IMR-90 (cell line): ENCODE measurements around the gene ZNF280C. TPM values are rescaled to one million over a fixed set of nuclear protein-coding genes. Genes with fewer than 3 reads are reported as not detected.

Experiments used
- ATAC-seq: fragments of 200-7000 bp; cut with Tn5 transposase; 2 replicates; pipeline ENCODE4 v1.9.1; 2020; ENCODE audit warnings: low read depth, mild to moderate bottlenecking, moderate library complexity
- BruUV-seq: library from RNA; stranded (reverse); fragments of 400-500 nt; replicated peaks from 2 replicates; lab custom pipeline; 2021; lab: Mats Ljungman, UMichigan
- CTCF ChIA-PET: fragments of 300-600 bp; formaldehyde crosslinking; extraction: SDS; loops from one replicate; lab custom pipeline; 2021; ENCODE audit warnings: antibody characterized with exemption; lab: Yijun Ruan, JAX
- POLR2A ChIA-PET: fragments of 300-600 bp; sonication (Branson Sonifier 250); formaldehyde crosslinking; loops from one replicate; lab custom pipeline; 2022; ENCODE audit warnings: antibody characterized with exemption; ENCODE audit not compliant: unreplicated experiment; lab: Charles Lee
- DNase-seq: peaks from one replicate; pipeline ENCODE4 v3.0.0; 2013
- H2AFZ ChIP-seq: replicated peaks from 2 replicates; pipeline ENCODE3; 2013; ENCODE audit warnings: low read length, mild to moderate bottlenecking; ENCODE audit not compliant: poor library complexity
- H2AK5ac ChIP-seq: 2 replicates; pipeline ENCODE4 v1.6.1; 2013; ENCODE audit warnings: low read depth, low read length, inconsistent platforms
- H2AK9ac ChIP-seq: replicated peaks from 2 replicates; pipeline ENCODE3; 2013; ENCODE audit warnings: mild to moderate bottlenecking, low read depth, low read length, moderate library complexity; ENCODE audit not compliant: poor library complexity
- H2BK120ac ChIP-seq: 2 replicates; pipeline ENCODE4 v1.6.1; 2013; ENCODE audit warnings: low read depth, low read length, inconsistent platforms
- H2BK15ac ChIP-seq: 3 replicates; pipeline ENCODE4 v1.6.1; 2013; ENCODE audit warnings: low read depth, low read length, inconsistent platforms
- H2BK20ac ChIP-seq: 2 replicates; pipeline ENCODE4 v1.6.1; 2013; ENCODE audit warnings: low read depth, mild to moderate bottlenecking, inconsistent platforms, low read length, moderate library complexity
- H2BK5ac ChIP-seq: 2 replicates; pipeline ENCODE4 v1.6.1; 2013; ENCODE audit warnings: mild to moderate bottlenecking, low read depth, low read length, inconsistent platforms; ENCODE audit not compliant: poor library complexity, severe bottlenecking
- H3K14ac ChIP-seq: replicated peaks from 2 replicates; pipeline ENCODE4 v1.6.1; 2013; ENCODE audit warnings: low read depth, low read length, inconsistent platforms
- H3K18ac ChIP-seq: 2 replicates; pipeline ENCODE4 v1.6.1; 2013; ENCODE audit warnings: low read depth, low read length, control low read depth
- H3K23ac ChIP-seq: 2 replicates; pipeline ENCODE4 v1.6.1; 2013; ENCODE audit warnings: low read depth, low read length, inconsistent platforms
- H3K27ac ChIP-seq: 2 replicates; pipeline ENCODE4 v1.5.1; 2013; ENCODE audit warnings: mild to moderate bottlenecking, control low read depth, low read length; ENCODE audit not compliant: insufficient read depth
- H3K27me3 ChIP-seq: 2 replicates; pipeline ENCODE4 v1.6.1; 2013; ENCODE audit warnings: low read length; ENCODE audit not compliant: control insufficient read depth, insufficient read depth
- H3K36me3 ChIP-seq: 2 replicates; pipeline ENCODE4 v1.6.1; 2013; ENCODE audit warnings: low read length, mixed read lengths; ENCODE audit not compliant: control insufficient read depth, insufficient read depth
- H3K4ac ChIP-seq: 2 replicates; pipeline ENCODE4 v1.6.1; 2013; ENCODE audit warnings: low read depth, low read length, inconsistent platforms
- H3K4me1 ChIP-seq: 2 replicates; pipeline ENCODE4 v1.6.1; 2013; ENCODE audit warnings: low read length, mixed read lengths; ENCODE audit not compliant: control insufficient read depth, insufficient read depth
- H3K4me2 ChIP-seq: 2 replicates; pipeline ENCODE4 v1.6.1; 2013; ENCODE audit warnings: low read depth, mild to moderate bottlenecking, control low read depth, low read length, moderate library complexity
- H3K4me3 ChIP-seq: 2 replicates; pipeline ENCODE4 v1.5.1; 2013; ENCODE audit warnings: low read depth, mild to moderate bottlenecking, control low read depth, low read length, moderate library complexity; ENCODE audit not compliant: insufficient read depth
- H3K56ac ChIP-seq: 2 replicates; pipeline ENCODE4 v1.6.1; 2013; ENCODE audit warnings: low read length, inconsistent platforms; ENCODE audit not compliant: insufficient read depth; ENCODE audit errors: extremely low read depth
- H3K79me1 ChIP-seq, 2 experiments: 2 replicates each; pipeline ENCODE4 v1.6.1; 2013; ENCODE audit warnings: low read length in 2 of 2, inconsistent platforms in 1 of 2, low read depth in 1 of 2
- H3K9ac ChIP-seq: 2 replicates; pipeline ENCODE4 v1.6.1; 2013; ENCODE audit warnings: low read depth, low read length, control low read depth
- H3K9me1 ChIP-seq: 2 replicates; pipeline ENCODE4 v1.6.1; 2013; ENCODE audit warnings: low read length, inconsistent platforms; ENCODE audit not compliant: insufficient read depth
- H3K9me3 ChIP-seq: 2 replicates; pipeline ENCODE4 v1.6.1; 2013; ENCODE audit warnings: low read length; ENCODE audit not compliant: control insufficient read depth, insufficient read depth
- H4K20me1 ChIP-seq: 2 replicates; pipeline ENCODE4 v1.6.1; 2013; ENCODE audit warnings: low read length, inconsistent platforms; ENCODE audit not compliant: insufficient read depth
- H4K5ac ChIP-seq: 2 replicates; pipeline ENCODE4 v1.6.1; 2013; ENCODE audit warnings: mild to moderate bottlenecking, low read depth, low read length, control low read depth
- H4K8ac ChIP-seq, 2 experiments: 2 replicates each; pipeline ENCODE4 v1.6.1; 2013; ENCODE audit warnings: low read depth in 2 of 2, low read length in 2 of 2, control low read depth in 1 of 2, inconsistent platforms in 1 of 2
- H4K91ac ChIP-seq: 2 replicates; pipeline ENCODE4 v1.6.1; 2013; ENCODE audit warnings: low read depth, low read length, inconsistent platforms; ENCODE audit not compliant: insufficient read depth
- BHLHE40 ChIP-seq: fragments of 150-350 bp; IDR thresholded peaks from 2 replicates; pipeline ENCODE4 v1.6.1; 2016; ENCODE audit warnings: mild to moderate bottlenecking, low read depth, low read length
- CEBPB ChIP-seq: IDR thresholded peaks from 2 replicates; pipeline ENCODE4 v1.6.1; 2012; ENCODE audit warnings: low read depth, low read length, improper control_type of control experiment
- CHD1 ChIP-seq: IDR thresholded peaks from 2 replicates; pipeline ENCODE4 v1.6.1; 2012; ENCODE audit warnings: low read depth, low read length, improper control_type of control experiment
- FOS ChIP-seq: fragments of 150-350 bp; IDR thresholded peaks from 2 replicates; pipeline ENCODE4 v1.6.1; 2016; ENCODE audit warnings: low read depth, low read length
- MAFK ChIP-seq: IDR thresholded peaks from 2 replicates; pipeline ENCODE4 v1.6.1; 2012; ENCODE audit warnings: low read depth, low read length, improper control_type of control experiment
- MAZ ChIP-seq: IDR thresholded peaks from 2 replicates; pipeline ENCODE4 v1.6.1; 2012; ENCODE audit warnings: low read depth, mild to moderate bottlenecking, low read length, improper control_type of control experiment, moderate library complexity, borderline replicate concordance
- MXI1 ChIP-seq: IDR thresholded peaks from 2 replicates; pipeline ENCODE4 v1.6.1; 2012; ENCODE audit warnings: low read depth, mild to moderate bottlenecking, low read length, moderate library complexity, borderline replicate concordance
- NFE2L2 ChIP-seq: fragments of 150-350 bp; IDR thresholded peaks from 2 replicates; pipeline ENCODE4 v1.6.1; 2016; ENCODE audit warnings: low read depth, mild to moderate bottlenecking, low read length
- POLR2A ChIP-seq: IDR thresholded peaks from 2 replicates; pipeline ENCODE4 v1.6.1; 2012; ENCODE audit warnings: mild to moderate bottlenecking, low read depth, low read length
- RAD21 ChIP-seq: IDR thresholded peaks from 2 replicates; pipeline ENCODE4 v1.6.1; 2012; ENCODE audit warnings: low read length, improper control_type of control experiment
- RCOR1 ChIP-seq: IDR thresholded peaks from 2 replicates; pipeline ENCODE4 v1.6.1; 2012; ENCODE audit warnings: mild to moderate bottlenecking, low read length, improper control_type of control experiment; ENCODE audit not compliant: insufficient replicate concordance
- RFX5 ChIP-seq: IDR thresholded peaks from 2 replicates; pipeline ENCODE4 v1.8.0; 2012; ENCODE audit warnings: low read depth, mild to moderate bottlenecking, low read length, moderate library complexity
- SMC3 ChIP-seq: fragments of 150-350 bp; IDR thresholded peaks from 2 replicates; pipeline ENCODE4 v1.6.1; 2016; ENCODE audit warnings: low read depth, mild to moderate bottlenecking, antibody characterized with exemption, low read length, moderate library complexity
- WGBS, 2 experiments: methylation state at CpG; one replicate each; pipeline versions ENCODE4 v1.1.5 to v1.1.7; 2013; ENCODE audit warnings: missing lambda C conversion rate in 2 of 2; ENCODE audit not compliant: insufficient read length in 1 of 2; ENCODE audit errors: extremely low coverage in 2 of 2; 5-methylcytosine and 5-hydroxymethylcytosine counted together
- dilution Hi-C: fragments of 300-500 bp; cut with HindIII; formaldehyde crosslinking; loops from one replicate; pipeline ENCODE4 v1.14.3; 2018; ENCODE audit warnings: low sequenced_read_pairs; ENCODE audit not compliant: unreplicated experiment
- in situ Hi-C: fragments of 300-500 bp; cut with MboI; formaldehyde crosslinking; loops from 3 replicates; pipeline ENCODE4 v1.14.3; 2019; ENCODE audit warnings: low sequenced_read_pairs, inconsistent platforms, mixed read lengths
- intact Hi-C: fragments of 100-400 bp; cut with micrococcal nuclease; formaldehyde crosslinking; loops from 2 replicates; pipeline ENCODE4 v1.10.0; 2022
- polyA plus RNA-seq, 3 experiments: library from polyadenylated mRNA; depleted of rRNA; stranded (reverse); fragments of >200 nt; gene quantifications; 2 replicates each; pipeline ENCODE4 v1.2.3, GENCODE V29; 2012; ENCODE audit warnings: low replicate concordance in 1 of 3
- total RNA-seq: library from RNA; depleted of rRNA; stranded (reverse); fragments of >200 nt; gene quantifications from 2 replicates; pipeline ENCODE4 v1.2.3, GENCODE V29; 2012
- TF ChIP-seq, protein P1 (sequence below): conservative IDR thresholded peaks from 2 replicates; pipeline ENCODE4 v1.5.1; 2012; ENCODE audit warnings: mild to moderate bottlenecking, low read depth, low read length, improper control_type of control experiment
- TF ChIP-seq, protein P2 (sequence below): fragments of 150-350 bp; IDR thresholded peaks from 2 replicates; pipeline ENCODE4 v1.6.1; 2016; ENCODE audit warnings: low read depth, mild to moderate bottlenecking, low read length, moderate library complexity, borderline replicate concordance
- TF ChIP-seq, protein P3 (sequence below): fragments of 150-350 bp; IDR thresholded peaks from 2 replicates; pipeline ENCODE4 v1.6.1; 2017; ENCODE audit warnings: mild to moderate bottlenecking, antibody characterized with exemption, low read length, low read depth

The ZNF280C gene
- total and polyA plus RNA-seq, 2 of the 4 experiments (the other 2 are of a cell fraction) = 3.1 to 4.5 TPM

DNA sequence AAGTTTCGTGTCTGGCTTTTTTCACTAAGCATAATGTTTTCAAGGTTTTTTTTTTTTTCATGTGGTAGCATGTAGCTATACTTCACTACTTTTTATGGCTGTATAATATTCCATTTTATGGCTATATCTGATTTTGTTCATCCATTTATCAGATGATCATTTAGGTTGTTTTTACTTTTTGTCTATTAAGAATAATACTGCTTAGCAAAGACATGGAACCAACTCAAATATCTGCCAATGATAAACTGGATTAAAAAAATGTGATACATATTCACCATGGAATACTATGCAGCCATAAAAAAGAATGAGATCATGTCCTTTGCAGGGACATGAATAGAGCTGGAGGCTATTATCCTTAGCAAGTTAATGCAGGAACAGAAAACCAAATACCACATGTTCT is 32.7 kb upstream of the ZNF280C start:
- Histone ChIP-seq H3K9me1 (no peaks in the 10 kb centered on the region), H4K20me1 (no peaks in the 10 kb centered on the region), H3K4ac (no peak overlapping the region), H3K27me3 (no peaks in the 10 kb centered on the region; the same call in 1 of the 2 replicates), H3K27ac (no peak overlapping the region), H2BK120ac (no peak overlapping the region), H3K4me1 (no peaks in the 10 kb centered on the region), H2AFZ (no peak overlapping the region), H2BK15ac (no peak overlapping the region), H2AK9ac (no peak overlapping the region), H4K8ac (no peak overlapping the region), H4K91ac (no peak overlapping the region), H3K4me3 (no peak overlapping the region), H3K36me3 (no peaks in the 10 kb centered on the region), H3K79me1 (no peaks in the 10 kb centered on the region), H3K14ac (no peak overlapping the region), H4K5ac (no peak overlapping the region), H3K18ac (no peak overlapping the region), H2BK5ac (no peak overlapping the region), H3K9ac (no peak overlapping the region), H3K9me3 (no peaks in the 10 kb centered on the region), H3K56ac (no peak overlapping the region), H3K23ac (no peak overlapping the region), H2AK5ac (no peak overlapping the region), H3K4me2 (no peak overlapping the region), H2BK20ac (no peak overlapping the region)
- intact Hi-C loops (no loop called here), dilution Hi-C loops (no loop called here), in situ Hi-C loops (no loop called here)
- POLR2A ChIA-PET = no interaction called here
- no peak for TF ChIP-seq BHLHE40
- no peak for TF ChIP-seq MAFK
- no peak for TF ChIP-seq CHD1
- TF ChIP-seq RFX5 = no peak
- TF ChIP-seq, protein P1, sequence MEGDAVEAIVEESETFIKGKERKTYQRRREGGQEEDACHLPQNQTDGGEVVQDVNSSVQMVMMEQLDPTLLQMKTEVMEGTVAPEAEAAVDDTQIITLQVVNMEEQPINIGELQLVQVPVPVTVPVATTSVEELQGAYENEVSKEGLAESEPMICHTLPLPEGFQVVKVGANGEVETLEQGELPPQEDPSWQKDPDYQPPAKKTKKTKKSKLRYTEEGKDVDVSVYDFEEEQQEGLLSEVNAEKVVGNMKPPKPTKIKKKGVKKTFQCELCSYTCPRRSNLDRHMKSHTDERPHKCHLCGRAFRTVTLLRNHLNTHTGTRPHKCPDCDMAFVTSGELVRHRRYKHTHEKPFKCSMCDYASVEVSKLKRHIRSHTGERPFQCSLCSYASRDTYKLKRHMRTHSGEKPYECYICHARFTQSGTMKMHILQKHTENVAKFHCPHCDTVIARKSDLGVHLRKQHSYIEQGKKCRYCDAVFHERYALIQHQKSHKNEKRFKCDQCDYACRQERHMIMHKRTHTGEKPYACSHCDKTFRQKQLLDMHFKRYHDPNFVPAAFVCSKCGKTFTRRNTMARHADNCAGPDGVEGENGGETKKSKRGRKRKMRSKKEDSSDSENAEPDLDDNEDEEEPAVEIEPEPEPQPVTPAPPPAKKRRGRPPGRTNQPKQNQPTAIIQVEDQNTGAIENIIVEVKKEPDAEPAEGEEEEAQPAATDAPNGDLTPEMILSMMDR = no peak
- TF ChIP-seq, protein P2, sequence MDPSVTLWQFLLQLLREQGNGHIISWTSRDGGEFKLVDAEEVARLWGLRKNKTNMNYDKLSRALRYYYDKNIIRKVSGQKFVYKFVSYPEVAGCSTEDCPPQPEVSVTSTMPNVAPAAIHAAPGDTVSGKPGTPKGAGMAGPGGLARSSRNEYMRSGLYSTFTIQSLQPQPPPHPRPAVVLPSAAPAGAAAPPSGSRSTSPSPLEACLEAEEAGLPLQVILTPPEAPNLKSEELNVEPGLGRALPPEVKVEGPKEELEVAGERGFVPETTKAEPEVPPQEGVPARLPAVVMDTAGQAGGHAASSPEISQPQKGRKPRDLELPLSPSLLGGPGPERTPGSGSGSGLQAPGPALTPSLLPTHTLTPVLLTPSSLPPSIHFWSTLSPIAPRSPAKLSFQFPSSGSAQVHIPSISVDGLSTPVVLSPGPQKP = no peak
- no peak for TF ChIP-seq RAD21
- TF ChIP-seq FOS = no peak
- TF ChIP-seq NFE2L2 = no peak
- TF ChIP-seq, protein P3, sequence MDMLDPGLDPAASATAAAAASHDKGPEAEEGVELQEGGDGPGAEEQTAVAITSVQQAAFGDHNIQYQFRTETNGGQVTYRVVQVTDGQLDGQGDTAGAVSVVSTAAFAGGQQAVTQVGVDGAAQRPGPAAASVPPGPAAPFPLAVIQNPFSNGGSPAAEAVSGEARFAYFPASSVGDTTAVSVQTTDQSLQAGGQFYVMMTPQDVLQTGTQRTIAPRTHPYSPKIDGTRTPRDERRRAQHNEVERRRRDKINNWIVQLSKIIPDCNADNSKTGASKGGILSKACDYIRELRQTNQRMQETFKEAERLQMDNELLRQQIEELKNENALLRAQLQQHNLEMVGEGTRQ = no peak
- no peak for TF ChIP-seq MXI1
- no peak for TF ChIP-seq CEBPB
- no peak for TF ChIP-seq RCOR1
- TF ChIP-seq MAZ = no peak
- no peak for TF ChIP-seq SMC3
- TF ChIP-seq POLR2A = no peak
- no peak for DNase-seq
- BruUV-seq = no TSS peak
- ATAC-seq = no peak
- CTCF ChIA-PET = interaction anchor here (0.7 kb wide), 1 partner anchor 34 kb away, joined by 3 read pairs; no protein-coding TSS in a partner anchor
- WGBS, 2 experiments = no CpG with 5 or more reads among the region's 1 CpG
